Stimulated activated CD4-positive, alpha-beta T cell treated with anti-CD3 and anti-CD28 coated beads, Interleukin-1b, Interleukin-23, amount 100 ng/mL, for 48 hours (primary cell): Measurements from ENCODE around the gene GARIN5B.
"Not testable (repeated sequence)": the region's sequence is repeated elsewhere in the genome, so short reads cannot be mapped to it uniquely, and the experiment has no call there.

Experiments
- DNase-seq: peaks from one replicate; pipeline ENCODE4 v3.0.0-alpha.2; 2020

GARIN5B gene

DNA sequence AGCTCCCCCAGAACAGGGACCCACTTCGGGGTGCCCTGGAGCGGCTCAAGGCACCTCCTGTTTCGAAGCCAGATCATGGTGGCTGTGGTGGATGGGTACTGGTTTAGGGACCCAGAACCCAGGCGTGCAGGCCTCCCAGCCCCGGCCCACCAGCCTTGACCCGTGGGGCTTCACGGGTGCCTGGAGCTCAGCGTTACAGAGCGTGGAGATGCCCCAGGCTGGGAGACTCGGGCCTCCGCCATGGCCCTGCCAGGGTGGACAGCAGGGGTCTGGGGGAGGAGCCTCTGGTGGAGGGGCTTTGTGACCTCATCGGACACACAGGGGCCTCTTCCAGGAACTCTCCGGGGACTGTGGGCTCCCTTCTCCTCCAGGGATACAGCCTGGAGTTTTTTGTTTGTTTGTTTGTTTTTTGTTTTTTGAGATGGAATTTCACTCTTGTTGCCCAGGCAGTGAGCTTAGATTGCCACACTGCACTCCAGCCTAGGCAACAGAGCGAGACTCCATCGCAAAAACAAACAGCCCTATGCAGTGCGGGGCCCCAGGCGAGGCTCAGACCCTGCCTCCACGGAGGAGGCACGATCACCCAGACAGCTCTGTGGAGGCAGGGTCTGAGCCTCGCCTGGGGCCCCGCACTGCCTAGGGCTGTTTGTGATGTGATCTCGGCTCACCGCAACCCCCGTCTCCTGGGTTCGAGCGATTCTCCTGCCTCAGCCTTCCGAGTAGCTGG lies at the start of gene GARIN5B:
TSS of gene GARIN5B (minus strand) at position 271 of the 727 bp plus-strand sequence. CDS start at position 77, 194 bp downstream.
- no peak for DNase-seq

DNA sequence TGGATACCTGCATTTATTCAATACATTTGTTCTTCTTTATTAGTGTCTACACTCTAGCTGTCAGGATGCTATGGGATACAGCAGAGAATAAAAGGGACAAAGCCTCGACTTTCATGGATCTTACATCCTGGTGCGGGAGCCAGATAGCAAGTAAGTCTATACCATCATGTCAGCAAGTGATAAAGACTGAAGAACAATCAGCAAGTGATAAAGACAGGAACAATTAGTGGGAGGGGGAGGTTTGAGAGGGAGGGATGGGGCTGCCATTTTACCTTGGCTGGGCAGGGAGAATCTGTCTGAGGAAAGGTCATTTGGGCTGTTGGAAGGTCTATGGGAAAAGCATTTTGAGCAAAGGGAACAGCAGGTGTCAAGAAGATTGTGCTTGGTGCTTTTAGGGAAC lies 47.1 kb upstream of the GARIN5B start:
- no peak for DNase-seq

- DNase-seq = not testable (repeated sequence)
Observed at GRCh38 chr19:55409179-55409578, 46.1 kb upstream of the GARIN5B start.

GRCh38 chr19:55408533-55408872 lies 45.4 kb upstream of the GARIN5B start:
- no peak for DNase-seq

- peak; percentile 98 for DNase-seq
Observed at GRCh38 chr19:55407800-55408532, 44.9 kb upstream of the GARIN5B start.

- DNase-seq = not testable (repeated sequence)
Observed at GRCh38 chr19:55407550-55407799, 44.4 kb upstream of the GARIN5B start, which contains the start of gene UBE2S. UBE2S (minus strand) TSS chr19:55407788; CDS start chr19:55407589, 199 bp downstream.

GRCh38 chr19:55406826-55407549 lies 43.9 kb upstream of the GARIN5B start:
- peak; percentile 33 for DNase-seq

GRCh38 chr19:55406091-55406825 lies 43.2 kb upstream of the GARIN5B start:
- no peak for DNase-seq

DNA sequence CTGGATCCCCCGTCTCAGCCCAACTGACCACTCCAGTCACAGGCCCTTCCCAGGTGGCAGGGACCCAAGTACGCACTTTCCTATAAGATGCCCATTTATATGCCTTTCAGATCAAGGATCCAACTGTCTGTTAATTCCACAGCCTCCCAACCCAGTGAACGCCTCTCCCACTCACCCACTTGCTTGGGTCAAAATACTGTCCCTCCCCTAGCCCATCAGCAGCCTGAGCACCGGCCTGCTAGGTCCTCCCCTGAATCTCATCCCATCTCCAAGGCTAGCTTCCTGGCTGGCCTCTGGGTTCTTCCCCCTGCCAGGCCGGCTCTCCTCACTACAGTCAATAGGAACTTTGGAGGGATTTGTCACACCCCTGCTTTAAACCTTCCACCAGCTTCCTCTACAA lies 42.6 kb upstream of the GARIN5B start:
- DNase-seq = no peak

GRCh38 chr19:55402509-55402908 lies 39.4 kb upstream of the GARIN5B start:
- DNase-seq = no peak

- not testable (repeated sequence) for DNase-seq
Observed at GRCh38 chr19:55401390-55401789, 38.3 kb upstream of the GARIN5B start.

- no peak for DNase-seq
Observed at GRCh38 chr19:55400281-55401087, 37.4 kb upstream of the GARIN5B start.

- no peak for DNase-seq
Observed at GRCh38 chr19:55398200-55398925, 35.3 kb upstream of the GARIN5B start.

GRCh38 chr19:55392820-55393761 lies 30.0 kb upstream of the GARIN5B start:
- no peak for DNase-seq

DNA sequence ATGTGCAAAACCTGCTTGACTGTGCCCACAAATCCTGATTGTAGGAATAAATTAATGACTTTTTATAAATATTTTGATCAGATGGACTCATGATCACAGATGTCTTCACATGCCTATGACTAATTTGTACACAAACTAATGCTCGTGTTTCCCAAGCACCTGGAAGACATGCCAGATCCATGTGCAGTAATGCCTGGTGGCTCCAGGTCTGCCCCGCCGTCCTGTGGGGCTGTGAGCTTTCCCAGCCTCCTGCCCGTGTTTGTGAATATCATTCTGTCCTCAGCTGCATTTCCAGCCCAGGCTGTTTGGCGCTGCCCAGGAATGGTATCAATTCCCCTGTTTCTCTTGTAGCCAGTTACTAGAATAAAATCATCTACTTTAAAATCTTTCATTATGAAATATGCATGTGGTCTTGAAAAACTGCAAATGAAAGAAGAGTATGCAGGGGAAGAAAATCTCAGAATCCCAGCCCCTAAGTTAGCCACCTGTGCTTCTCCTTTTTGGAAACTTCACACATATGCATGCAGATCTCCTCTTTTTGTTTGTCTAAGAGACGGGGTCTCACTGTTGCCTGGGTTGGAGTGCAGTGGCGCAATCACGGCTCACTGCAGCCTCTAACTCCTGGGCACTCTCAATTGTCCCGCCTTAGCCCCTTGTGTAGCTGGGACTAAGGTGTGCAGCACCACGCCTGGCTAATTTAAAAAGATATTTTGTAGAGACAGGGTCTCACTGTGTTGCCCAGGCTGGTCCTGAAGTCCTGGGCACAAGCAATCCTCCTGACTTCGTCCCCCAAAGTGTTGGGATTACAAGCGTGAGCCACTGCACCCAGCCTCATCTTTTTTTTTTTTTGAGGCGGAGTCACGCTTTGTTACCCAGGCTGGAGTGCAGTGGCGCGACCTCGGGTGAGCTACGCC lies 28.9 kb upstream of the GARIN5B start:
- no peak for DNase-seq

DNA sequence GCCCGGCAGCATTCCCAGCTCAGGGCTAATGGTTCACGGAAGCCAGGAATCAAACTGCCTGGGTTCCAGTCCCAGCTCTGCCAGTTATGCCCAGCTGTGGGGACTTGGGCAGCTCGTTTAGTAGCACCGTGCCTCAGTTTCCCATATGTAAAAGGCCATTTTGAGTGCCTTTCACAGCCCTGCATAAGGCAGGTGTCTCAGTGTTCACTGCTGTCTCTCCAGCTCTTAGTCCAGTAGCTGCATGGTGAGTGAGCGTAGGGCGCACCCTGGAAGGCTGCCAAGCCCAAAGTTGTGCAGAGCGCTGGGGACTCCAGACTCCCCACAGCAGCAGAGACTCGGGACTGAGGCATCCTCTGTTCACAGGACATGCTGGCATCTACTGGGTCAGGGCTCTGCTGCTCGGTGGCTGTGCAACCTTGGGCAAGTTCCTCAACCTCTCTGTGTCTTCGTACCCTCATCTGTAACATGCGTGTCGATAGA lies 28.2 kb upstream of the GARIN5B start:
- no peak for DNase-seq

DNA sequence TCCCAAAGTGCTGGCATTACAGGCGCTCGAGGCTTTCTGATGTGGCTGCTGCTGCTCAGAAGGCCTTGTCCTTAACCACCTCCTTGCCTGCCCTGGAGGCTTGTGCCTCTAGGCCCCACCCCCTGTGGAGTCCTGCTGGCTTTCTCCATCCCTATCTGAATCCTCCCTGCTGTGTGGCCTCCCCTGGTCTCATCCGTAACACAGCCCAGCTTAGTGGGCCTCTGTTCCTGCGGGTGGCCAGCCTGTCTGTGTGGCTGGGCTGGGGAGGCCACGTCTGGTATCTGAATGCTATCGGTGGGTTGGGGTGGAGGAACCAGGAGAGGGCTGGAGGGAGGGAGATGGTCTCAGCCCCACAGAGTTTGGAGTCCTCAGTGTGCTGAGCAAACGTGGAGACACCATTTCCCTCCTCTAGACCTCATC lies 27.4 kb upstream of the GARIN5B start:
- no peak for DNase-seq

DNA sequence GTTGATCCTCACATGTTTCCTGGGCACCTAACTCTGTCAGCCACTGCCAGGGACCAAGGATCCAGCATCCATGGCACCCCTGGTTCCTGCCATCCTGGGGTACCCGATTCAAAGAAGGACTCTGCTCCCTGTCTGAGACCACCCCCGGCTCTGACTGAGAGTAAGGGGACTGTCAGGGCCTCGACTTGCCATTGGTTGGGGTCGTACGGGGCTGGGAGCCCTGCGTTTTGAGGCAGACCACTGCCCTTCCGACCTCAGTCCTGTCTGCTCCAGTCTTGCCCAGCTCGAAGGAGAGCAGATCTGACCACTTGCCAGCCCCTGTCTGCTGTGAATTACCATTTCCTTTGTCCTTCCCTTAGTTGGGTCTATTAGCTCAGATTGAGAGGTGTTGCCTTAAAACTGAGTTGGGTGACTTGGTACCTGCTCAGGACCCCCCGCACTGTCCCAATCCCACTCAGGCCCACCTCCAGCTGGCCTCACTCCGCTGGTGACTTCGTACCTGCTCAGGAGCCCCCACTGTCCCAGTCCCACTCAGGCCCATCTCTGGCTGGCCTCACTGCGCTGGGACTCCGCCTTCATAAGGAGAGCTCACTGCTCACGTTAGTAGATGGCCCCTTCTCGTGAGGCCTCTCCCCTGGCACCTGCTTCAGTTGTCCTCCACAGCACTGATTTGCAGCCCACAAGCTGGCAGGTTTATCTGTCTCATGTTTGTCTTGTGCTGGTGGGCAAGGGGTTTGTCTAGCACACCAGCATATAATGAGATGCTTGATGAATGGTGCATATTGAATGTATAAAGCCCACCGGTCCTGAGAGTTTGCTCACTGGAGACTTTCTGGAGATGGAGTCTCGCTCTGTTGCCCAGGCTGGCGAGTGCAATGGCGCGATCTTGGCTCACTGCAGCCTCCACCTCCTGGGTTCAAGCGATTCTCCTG lies 26.6 kb upstream of the GARIN5B start:
- DNase-seq = no peak
